Hepatocyte (in vitro differentiated cells): ENCODE measurements around the gene NXPH1.

ENCODE experiments used
- CTCF ChIP-seq: fragments of 200-600 bp; sonication (generic); IDR thresholded peaks from 2 replicates; pipeline ENCODE4 v1.5.1; 2016; ENCODE audit warnings: antibody characterized with exemption, mild to moderate bottlenecking; ENCODE audit not compliant: poor library complexity
- EZH2 ChIP-seq: fragments of 200-600 bp; sonication (generic); IDR thresholded peaks from 2 replicates; pipeline ENCODE4 v1.6.1; 2016; ENCODE audit warnings: antibody characterized with exemption, mild to moderate bottlenecking, borderline replicate concordance

GRCh38 chr7:8408871-8409270, 24.5 kb upstream of the NXPH1 start:
- no peak for TF ChIP-seq CTCF
- no peak for TF ChIP-seq EZH2
